GM18520 (cell line): ENCODE results near the gene MACF1.
"Not testable (repeated sequence)": the region's sequence is repeated elsewhere in the genome, so short reads cannot be mapped to it uniquely, and the experiment has no call there.

ENCODE experiments used
- ATAC-seq: cut with Tn5 transposase; IDR thresholded peaks from one replicate; pipeline ENCODE4 v1.9.1; 2021; ENCODE audit not compliant: unreplicated experiment

Gene MACF1, protein sequence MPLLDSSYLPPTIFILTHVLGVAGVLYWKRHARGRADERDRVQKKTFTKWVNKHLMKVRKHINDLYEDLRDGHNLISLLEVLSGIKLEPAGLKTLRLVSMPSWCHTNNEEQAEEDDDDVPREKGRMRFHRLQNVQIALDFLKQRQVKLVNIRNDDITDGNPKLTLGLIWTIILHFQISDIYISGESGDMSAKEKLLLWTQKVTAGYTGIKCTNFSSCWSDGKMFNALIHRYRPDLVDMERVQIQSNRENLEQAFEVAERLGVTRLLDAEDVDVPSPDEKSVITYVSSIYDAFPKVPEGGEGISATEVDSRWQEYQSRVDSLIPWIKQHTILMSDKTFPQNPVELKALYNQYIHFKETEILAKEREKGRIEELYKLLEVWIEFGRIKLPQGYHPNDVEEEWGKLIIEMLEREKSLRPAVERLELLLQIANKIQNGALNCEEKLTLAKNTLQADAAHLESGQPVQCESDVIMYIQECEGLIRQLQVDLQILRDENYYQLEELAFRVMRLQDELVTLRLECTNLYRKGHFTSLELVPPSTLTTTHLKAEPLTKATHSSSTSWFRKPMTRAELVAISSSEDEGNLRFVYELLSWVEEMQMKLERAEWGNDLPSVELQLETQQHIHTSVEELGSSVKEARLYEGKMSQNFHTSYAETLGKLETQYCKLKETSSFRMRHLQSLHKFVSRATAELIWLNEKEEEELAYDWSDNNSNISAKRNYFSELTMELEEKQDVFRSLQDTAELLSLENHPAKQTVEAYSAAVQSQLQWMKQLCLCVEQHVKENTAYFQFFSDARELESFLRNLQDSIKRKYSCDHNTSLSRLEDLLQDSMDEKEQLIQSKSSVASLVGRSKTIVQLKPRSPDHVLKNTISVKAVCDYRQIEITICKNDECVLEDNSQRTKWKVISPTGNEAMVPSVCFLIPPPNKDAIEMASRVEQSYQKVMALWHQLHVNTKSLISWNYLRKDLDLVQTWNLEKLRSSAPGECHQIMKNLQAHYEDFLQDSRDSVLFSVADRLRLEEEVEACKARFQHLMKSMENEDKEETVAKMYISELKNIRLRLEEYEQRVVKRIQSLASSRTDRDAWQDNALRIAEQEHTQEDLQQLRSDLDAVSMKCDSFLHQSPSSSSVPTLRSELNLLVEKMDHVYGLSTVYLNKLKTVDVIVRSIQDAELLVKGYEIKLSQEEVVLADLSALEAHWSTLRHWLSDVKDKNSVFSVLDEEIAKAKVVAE (N-terminal part only)

DNA sequence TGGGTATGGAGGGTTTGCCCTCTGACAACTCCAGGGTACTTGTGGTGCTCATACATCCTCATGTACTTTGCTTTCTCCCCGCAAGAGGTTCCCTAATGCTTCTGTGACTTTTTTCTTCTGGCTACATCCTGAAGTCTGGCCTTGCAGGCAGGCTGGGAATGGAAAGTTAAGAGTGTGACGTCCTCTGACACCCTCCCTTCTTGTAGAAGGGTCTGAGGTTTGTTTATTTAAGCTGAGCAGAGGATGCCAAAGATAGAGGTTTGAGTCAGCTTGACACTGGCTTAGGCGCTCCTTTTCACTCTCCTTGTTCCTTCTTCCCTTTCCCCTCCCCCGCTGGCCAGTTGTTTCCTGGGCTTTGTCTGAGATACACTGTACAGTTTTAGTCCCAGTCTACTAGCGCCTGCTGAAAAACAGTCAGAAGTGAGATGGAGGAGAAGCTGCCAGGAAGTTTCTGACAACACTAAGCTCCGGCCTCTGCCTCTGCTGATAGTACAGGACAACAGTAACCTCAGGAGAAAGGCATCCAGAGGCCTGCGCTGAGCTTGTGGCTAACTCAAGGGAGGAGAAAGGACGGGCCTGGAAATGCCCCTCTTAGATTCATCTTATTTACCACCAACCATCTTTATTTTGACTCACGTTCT is at the start of gene MACF1:
Gene MACF1, plus strand, starts transcription at position 255 of the 641 bp plus-strand sequence. Its CDS starts 328 bp downstream, at position 583.
- no peak for ATAC-seq

DNA sequence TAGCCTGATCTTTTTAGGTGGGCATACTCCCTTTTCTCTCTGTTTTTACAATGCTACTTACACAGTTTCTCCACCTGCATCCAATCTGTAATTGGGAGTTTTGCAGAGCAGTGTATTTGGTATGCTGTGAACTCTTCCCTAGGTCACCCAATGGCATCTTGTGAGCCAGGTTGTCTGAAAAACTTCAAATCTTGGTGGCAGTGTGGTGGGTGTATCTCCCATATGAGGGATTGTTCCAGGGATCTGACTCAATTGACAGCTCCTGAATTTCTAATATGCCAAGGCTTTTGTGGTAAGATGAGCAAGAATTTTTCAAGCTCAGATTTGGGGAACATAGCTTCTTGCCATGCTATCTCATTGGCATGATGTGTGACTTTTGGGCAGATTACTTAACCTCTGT is 47.2 kb upstream of the MACF1 start:
- ATAC-seq: no peak

DNA sequence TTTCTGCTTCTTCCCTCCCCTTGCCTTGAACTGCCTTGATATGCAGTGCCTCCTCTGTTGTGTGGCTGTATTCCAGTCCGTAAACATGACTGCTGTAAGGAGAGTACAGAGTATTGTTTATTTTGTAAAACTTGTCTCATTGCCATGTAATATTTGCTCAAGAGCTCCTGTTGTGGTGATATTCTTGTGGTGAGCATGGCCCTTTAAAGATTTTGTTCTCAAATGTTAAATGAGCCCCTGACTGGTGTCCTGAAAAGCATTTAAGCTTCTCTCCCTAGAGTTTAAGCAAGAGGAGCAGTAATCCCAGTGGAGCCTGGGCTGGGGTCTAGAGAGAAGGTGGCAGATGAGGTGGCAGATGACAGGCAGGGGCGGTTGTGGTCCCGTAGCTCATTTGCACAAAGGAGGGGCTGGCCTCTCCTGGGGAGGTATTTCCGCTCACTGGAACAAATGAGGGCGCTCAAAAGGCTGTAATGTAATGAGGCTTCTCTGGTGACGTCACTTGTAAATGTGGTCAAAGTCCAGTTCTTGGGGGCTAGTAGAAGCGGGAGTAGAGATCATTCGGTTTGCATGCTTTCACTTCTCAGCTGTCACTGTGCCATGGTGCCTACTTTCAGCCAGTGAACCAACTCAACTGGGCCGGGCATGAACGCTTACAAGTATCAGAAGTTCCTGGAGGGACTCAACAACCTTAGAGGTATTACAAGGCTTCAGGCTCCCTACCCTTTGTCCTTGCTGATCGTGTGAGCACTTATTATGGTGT is 46.0 kb upstream of the MACF1 start:
- ATAC-seq: no peak

DNA sequence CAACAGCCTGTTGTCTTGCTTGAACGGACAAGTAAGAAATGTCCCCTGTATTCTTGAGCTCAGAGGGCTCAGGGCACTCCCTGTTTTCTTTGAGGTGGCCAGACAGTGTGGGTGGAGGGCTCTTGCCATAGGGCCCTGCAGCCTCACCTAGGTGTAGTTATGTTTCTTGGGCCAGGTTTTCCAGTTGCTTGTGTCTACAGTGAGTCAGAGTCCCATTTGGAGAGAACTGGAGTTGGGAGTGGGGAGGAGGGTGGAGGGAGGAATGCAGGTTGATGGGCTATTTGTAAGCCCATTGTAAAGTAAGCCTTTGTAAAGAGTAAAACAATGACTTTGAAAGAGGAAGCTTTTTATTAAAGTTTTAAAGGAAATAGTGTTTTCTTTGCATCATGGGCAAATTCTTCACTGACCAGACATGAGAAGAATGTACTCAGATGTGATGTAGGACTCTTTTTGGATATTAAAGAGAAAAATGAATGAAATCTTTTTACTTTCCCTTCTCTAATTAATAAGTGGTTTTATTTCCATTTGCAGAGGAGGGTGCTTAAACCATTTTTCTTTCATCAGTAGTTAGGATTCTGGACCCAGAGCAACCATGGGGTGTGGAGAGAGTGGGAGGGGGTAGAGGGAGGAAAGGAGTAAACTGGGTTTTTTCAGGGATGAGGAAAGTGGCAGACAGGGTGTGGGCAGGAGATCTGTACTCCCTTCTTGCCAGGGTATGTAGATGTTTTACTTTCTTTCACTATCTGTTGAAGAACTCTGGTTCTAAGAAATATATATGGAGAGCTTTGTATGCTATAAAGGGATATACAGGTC is 45.1 kb upstream of the MACF1 start:
- no peak for ATAC-seq

DNA sequence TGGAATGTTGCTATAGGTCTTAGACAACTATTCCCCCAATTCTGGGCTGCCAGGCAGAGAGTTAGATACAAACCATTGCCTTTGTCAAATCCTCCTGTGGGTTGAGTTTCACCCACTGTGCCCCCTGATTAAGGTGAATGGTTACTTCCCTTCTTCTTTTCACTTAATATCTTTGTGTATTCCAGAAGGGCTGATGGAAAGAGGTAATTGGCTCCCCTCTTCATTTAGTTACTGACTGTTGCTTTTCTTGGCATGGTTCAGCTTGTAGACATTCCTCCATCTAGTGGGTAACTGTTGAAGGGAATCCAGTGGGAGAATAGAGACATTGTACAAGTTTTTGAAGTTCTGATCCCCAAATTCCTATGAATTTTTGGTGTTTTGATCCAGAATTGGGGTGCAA is 43.8 kb upstream of the MACF1 start:
- no peak for ATAC-seq

DNA sequence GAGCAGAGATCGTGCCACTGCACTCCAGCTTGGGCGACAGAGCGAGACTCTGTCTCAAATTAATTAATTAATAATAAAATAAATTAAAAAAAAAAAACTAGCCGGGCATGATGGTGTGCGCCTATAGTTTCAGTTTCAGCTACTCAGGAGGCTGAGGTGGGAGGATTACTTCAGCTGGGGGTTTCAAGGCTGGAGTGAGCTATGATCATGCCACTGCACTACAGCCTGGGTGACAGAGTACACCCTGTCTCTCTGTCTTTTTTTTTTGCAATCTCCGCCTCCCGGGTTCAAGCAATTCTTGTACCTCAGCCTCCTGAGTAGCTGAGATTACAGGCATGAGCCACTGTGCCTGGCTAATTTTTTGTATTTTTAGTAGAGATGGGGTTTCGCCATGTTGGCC is 42.7 kb upstream of the MACF1 start:
- ATAC-seq: not testable (repeated sequence)

DNA sequence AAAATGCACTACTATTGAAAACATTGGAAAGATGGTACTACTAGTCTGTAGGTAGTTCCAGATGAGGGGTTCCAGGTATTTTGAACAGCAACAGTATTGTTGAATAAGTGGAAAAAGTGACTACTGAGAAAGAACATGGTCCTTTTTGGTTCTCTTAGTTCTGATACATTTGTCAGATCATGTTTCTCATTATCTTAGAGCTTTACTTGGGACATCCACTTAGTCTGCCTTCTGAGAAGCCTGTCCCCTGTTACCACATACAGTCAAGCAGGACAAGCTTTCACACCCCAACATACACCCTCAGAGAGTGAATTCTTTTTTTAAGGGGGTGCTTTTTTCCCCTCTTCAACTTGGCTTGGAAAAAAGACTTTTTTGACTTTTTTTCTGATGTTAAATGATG is 41.0 kb upstream of the MACF1 start:
- no peak for ATAC-seq

DNA sequence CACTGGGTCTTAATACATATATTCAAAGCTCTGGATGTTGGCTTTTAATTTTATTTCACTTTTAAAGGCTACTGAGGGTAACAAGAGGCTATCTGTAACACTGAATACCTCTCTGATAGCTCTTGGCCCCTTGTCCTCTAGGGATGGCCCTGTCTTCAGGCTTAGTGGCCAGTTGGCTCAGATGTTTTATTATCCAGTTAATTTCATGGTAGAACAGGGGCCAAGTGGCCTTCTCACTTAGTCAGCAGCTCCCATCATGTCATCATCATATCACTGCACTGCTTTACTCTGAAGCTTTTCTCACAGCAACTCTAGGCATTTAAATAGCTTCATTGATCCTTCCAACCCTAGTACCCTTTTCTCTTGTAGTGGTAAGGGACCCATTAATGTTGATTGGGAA is 40.2 kb upstream of the MACF1 start:
- no peak for ATAC-seq

DNA sequence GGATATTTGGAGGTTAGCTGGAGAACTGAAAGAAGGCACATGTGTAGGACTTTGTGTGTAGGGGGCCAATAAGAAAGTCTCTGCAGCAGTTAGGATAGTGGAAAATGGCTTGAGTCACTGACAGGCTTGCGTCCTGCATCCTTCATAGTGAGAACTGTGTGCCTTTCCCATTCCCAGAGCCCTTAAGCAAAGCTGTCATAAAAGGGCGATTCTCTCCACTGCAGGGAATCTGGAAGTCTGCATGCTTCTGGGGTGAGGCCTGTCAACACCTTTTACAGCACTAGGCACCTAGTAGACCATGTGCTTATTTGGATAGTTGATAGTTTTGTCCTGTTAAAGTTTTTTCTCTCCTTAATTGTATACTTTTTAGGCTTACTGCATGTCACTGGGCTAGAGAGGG is 39.4 kb upstream of the MACF1 start:
- ATAC-seq: no peak

DNA sequence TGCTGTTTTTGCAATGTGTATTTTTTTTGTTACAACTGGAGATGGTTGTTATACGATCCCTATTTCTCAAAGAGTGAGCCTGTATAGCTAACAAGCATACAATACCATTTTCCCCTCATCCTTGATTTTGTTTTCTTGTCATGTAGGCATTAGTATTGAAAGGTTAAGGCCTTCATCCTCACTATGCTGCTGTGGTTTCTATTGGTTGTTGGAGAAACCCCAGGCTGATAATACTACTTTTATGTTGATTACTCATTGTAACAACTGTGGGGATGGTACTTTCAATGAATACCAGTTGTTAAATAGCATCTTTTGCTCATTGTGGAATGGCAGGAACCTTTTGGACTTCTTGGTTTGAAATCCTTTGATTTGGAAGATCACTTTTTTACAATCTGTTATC is 39.0 kb upstream of the MACF1 start:
- no peak for ATAC-seq

DNA sequence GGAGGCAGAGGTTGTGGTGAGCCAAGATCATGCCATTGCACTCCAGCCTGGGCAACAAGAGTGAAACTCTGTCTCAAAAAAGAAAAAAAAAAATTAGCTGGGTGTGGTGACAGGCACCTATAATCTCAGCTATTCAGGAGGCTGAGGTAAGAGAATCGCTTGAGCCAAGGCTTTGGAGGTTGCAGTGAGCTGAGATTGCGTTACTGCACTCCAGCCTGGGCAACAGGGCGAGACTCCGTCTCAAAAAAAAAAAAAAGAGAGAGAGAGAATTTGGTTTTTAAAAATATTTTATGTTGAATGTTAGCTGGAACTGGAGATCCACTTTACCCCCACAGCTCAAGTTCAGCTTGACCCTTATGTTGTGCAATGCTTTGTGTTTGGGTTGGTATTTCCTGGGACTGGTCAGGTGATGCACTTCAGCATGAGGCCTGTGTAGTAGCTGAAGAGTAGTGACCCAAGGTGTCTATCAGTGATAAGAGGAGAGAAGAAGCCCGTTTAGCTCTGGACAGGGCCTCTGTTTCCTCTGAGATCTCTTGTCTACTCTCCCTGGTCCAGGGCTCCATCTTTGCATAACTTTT is 36.8 kb upstream of the MACF1 start:
- ATAC-seq: no peak

DNA sequence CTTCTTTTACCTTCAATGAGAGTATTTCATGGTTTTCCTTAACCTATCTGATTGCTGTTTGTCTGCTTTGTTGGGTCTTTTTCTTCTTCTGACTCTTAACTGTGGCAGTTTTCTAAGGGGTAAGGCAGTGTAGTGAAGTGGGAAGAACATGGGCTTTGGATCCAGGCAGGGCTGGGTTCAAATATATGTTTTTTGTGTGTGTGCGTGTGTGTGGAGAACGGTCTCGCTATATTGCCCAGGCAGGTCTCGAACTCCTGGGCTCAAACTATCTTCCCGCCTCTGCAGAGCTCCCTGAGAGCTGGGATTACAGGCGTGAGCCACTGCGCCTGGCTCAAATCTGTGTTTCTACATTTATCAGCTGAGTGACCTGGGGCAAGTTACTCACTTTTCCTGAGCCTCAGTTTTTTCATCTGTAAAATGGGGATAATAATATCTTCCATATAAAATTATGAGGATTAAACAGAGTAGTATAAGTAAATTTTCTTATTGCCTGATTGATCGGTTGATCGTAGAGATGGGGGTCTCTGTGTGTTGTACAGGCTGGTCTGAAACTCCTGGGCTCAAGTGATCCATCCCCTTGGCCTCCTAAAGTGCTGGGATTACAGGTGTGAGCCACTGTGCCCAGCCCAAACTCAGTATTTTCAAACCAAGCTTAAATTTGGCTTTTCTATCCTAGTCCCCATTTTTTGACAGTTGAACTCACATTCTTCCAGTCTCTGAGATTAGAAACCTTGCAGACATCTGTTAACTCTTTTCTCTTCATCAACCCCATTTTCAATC is 36.0 kb upstream of the MACF1 start:
- ATAC-seq: no peak

DNA sequence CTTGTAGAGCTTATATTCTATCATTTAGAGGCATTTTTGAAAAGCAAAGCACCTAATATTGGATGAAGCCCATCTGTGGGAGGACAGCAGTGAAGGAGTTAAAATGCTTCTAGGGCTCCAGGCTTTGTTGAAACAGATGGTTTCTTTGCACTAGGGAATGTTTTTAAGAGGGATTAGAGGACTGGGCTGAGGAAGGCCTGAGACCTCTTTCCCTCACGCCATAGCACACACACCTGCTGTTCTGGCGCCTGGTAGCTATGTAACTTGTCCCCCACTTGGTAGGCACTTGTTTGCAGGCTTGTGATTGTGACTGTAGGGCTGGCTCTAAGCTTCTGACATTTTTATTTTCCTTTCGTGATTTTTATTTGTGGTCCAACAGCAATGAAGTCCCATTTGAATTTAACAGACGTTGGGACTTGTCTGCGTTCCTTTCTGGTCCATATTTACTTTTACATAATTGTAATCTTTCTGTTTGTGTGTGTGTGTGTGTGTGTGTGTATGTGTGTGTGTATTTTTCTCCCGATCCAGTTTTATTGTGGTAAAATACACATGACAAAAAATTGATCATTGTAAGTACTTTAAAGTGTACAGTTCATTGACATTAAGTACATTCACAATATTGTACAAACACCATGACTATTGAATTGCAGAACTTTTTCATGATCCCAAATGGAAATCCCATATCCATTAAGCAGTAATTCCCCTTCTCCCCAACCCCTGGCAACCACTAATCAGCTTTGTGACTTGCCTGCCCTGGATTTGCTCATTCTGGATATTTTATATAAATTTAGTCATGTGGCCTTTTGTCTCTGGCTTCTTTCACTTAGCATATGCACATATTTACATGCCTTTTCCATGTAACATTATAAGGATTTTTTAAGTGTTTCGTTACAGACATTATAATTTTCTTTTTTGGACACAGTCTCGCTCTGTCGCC is 33.5 kb upstream of the MACF1 start:
- ATAC-seq: no peak

DNA sequence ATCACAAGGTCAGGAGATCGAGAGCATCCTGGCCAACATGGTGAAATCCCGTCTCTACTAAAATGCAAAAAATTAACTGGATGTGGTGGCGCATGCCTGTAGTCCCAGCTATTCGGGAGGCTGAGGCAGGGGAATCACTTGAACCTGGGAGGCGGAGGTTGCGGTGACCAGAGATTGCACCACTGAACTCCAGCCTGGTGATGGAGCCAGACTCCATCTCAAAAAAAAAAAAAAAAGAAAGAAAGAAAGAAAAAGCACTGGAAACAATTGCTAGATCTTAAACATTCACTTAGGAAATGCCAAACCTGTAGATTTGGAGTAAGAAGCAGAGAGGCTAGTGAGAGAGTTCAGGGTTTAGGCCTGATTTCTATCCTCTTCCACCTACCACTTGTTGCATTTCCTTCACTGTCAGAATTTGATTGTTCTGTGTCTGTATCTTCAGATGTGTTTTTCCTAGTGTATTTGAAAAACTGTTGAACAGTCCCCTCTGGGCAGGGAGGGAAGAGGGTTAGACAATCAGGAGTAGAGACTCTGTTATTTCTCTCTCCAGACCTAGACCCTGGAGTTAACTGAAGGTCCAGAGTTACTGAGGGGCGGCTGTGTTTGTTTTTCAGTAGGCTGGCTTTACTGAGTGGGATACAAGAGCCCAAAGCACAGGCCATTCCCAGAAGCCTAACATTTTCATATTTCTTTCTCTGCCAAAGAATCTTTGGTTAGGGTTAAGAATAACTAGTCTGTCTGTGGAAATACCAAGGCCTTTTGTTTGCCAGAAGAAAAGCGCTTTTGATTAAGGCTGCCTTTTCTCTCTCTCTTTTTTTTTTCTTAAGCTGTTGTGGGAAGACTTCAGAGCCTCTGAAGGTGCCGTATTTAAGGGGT is 31.1 kb upstream of the MACF1 start:
- no peak for ATAC-seq

DNA sequence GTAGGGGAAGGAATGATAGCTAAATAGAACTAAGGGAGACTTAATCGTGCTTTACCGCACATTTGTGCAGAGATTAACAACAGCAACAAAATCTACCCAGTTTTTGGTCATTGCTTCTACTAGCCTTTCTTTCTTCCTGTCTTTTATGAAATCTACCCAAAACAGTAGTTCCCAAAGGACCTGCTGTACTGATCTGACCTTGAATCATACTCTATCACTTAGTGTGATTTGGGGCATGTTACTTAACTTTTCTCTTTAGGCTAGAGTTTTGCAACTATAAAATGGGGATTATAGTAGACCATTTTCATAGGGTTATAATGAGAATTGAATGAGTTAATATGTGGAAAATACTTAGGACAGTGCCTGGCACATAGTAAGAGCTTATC is 30.5 kb upstream of the MACF1 start:
- no peak for ATAC-seq

DNA sequence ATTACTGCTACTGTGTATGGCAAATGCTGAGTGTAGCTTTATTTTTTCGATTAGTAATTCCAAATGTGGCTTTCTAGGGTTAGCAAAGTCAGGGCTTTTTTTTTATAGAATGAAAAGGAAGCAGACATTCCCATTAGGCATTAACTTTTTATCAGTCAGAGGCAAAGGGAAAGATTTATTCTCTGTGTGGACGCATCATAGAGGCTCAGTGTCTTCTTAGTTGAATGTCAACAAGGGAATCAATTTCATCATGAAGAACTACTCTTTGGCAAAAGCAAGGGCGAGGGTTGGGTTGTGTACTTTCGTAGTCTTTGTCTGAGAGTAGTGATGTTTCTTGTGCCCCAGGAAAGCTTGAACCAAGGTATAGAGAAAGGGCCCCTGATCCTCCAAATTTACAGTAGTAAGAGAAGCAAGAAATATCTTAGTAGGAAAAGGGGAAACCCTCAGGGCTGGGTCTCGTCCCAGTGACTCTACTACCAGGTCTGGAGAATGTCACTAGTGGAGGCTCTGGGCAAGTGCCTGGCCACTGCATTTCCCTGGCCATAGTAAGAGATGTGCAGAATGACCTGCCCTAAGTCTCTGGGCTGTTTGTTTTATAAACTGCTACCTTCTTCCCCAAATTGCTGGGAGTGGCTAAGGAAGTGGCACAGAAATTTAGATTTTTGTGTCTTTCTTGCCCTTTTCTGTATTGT is 30.0 kb upstream of the MACF1 start:
- no peak for ATAC-seq
